ENCODE data around the gene PPARG.

The PPARG gene

DNA sequence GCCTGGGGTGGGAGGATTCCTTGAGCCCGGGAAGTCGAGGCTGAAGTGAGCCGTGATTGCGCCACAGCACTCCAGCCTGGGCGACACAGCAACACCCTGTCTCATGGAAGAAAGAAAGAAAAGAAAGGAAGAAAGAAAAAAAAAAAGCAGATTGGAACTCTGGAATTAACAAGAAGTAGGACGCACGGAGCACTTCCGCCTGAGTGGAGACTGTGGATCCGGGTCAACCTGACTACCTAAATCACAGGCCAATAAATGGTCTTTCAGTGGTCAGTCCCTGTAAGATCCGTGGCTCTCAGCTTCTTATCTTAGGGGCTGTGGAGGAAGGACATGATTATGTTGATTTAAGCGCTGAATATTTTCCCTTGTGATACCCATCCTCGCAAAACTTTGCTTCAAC lies 2.4 kb upstream of the PPARG start:
- TF ChIP-seq, protein P1, sequence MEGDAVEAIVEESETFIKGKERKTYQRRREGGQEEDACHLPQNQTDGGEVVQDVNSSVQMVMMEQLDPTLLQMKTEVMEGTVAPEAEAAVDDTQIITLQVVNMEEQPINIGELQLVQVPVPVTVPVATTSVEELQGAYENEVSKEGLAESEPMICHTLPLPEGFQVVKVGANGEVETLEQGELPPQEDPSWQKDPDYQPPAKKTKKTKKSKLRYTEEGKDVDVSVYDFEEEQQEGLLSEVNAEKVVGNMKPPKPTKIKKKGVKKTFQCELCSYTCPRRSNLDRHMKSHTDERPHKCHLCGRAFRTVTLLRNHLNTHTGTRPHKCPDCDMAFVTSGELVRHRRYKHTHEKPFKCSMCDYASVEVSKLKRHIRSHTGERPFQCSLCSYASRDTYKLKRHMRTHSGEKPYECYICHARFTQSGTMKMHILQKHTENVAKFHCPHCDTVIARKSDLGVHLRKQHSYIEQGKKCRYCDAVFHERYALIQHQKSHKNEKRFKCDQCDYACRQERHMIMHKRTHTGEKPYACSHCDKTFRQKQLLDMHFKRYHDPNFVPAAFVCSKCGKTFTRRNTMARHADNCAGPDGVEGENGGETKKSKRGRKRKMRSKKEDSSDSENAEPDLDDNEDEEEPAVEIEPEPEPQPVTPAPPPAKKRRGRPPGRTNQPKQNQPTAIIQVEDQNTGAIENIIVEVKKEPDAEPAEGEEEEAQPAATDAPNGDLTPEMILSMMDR (IDR thresholded peaks at IDR 0.05), result no peak
- Histone ChIP-seq H2AFZ (no peak overlapping the region), H3K4me1 (peaks cover 2% of the 10 kb centered on the region), H3K9ac (no peak overlapping the region), H3K36me3 (ENCODE audit: control insufficient read depth, insufficient read depth, low read length) (no peaks in the 10 kb centered on the region), H3K79me2 (no peaks in the 10 kb centered on the region), H3K27me3 (ENCODE audit: control insufficient read depth, insufficient read depth, low read length) (no peaks in the 10 kb centered on the region), H3K27ac (no peak overlapping the region), H3K4me2 (ENCODE audit: low read length) (no peak overlapping the region), H3K4me3 (ENCODE audit: low read depth, low read length) (no peak overlapping the region), H3K9me3 (ENCODE audit: control insufficient read depth, low read length) (no peaks in the 10 kb centered on the region)

DNA sequence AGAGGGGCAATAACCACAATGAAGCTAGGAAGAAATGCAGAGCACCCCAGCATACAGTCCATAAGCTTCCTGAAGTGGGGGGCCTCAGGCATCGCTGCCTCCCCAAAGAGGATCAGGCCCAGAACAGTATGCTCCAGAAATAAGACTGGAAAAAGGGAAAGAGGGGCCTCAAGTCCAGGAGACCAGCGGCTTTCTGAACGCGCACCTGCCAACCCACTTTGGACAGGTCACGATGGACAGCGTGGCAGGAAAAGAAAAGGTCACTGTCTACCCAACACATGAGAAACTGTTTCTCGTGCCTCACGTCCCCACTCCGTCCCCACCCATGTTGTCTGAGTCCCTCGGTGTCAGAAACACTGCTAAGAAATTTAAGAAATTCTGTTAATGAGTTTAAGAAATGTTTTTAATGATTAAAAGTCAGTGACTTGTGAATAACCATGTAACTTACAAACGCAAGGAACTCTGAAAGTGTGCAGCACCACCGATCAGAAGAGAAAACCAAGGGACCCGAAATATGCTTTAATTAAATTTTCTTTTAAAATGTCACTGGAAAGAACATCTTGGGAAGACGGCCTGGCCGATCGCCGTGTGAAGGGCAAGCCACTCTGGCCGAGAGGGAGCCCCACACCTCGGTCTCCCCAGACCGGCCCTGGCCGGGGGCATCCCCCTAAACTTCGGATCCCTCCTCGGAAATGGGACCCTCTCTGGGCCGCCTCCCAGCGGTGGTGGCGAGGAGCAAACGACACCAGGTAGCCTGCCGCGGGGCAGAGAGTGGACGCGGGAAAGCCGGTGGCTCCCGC lies 1.7 kb upstream of the PPARG start:
- Histone ChIP-seq H3K27ac (no peak overlapping the region), H3K9ac (no peak overlapping the region), H3K27me3 (ENCODE audit: control insufficient read depth, insufficient read depth, low read length) (no peaks in the 10 kb centered on the region), H3K4me2 (ENCODE audit: low read length) (peak overlapping the region; percentile 73), H3K4me3 (ENCODE audit: low read depth, low read length) (peak overlapping the region; percentile 23), H3K36me3 (ENCODE audit: control insufficient read depth, insufficient read depth, low read length) (no peaks in the 10 kb centered on the region), H3K4me1 (peaks cover 2% of the 10 kb centered on the region), H3K79me2 (no peaks in the 10 kb centered on the region), H2AFZ (peak overlapping the region; percentile 82), H3K9me3 (ENCODE audit: control insufficient read depth, low read length) (no peaks in the 10 kb centered on the region)
- TF ChIP-seq, protein P1 (IDR thresholded peaks at IDR 0.05), result peak; percentile 6

DNA sequence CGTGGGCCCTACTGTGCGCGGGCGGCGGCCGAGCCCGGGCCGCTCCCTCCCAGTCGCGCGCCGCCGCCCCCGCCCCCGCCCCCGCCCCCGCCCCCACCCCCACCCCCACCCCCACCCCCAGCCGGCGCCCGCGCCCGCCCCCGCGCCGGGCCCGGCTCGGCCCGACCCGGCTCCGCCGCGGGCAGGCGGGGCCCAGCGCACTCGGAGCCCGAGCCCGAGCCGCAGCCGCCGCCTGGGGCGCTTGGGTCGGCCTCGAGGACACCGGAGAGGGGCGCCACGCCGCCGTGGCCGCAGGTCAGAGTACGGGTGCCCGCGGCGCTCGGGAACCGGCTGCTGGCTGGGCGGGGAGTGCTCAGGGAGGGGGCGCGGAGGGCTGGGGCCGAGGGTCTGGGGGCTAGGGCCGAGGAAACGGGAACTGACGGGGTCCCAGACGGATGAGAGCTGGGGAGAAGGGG lies 1.1 kb upstream of the PPARG start:
- Histone ChIP-seq H3K4me1 (peaks cover 2% of the 10 kb centered on the region), H3K79me2 (no peaks in the 10 kb centered on the region), H3K9ac (peak overlapping the region; percentile 49), H3K27ac (peak overlapping the region; percentile 27), H3K4me3 (ENCODE audit: low read depth, low read length) (peak overlapping the region; percentile 64), H3K4me2 (ENCODE audit: low read length) (peak overlapping the region; percentile 95), H2AFZ (peak overlapping the region; percentile 95), H3K27me3 (ENCODE audit: control insufficient read depth, insufficient read depth, low read length) (no peaks in the 10 kb centered on the region), H3K36me3 (ENCODE audit: control insufficient read depth, insufficient read depth, low read length) (no peaks in the 10 kb centered on the region), H3K9me3 (ENCODE audit: control insufficient read depth, low read length) (no peaks in the 10 kb centered on the region)
- TF ChIP-seq, protein P1 (IDR thresholded peaks at IDR 0.05), result no peak

DNA sequence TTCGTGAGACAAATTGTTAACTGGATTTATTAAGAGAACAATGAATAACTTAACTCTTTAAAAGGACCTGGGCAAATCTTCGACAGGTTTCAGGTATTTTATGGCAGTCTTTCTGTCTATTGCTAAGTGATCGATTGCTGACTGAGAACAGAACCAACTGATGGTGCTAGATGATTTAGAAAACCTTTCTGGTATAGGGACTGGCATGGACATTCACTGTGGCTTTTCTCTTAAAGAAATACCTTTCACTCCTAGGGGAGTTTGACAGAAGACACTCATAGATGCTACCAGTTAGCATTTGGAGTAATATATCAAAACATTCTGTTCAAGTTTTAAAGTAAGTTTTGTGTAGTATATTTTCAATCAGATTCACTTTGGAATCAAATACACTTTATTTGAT lies 654 bp downstream of the PPARG start:
- peak overlapping the region; percentile 23 for H3K4me2 ChIP-seq (ENCODE audit: low read length)
- H3K27me3 ChIP-seq (ENCODE audit: control insufficient read depth, insufficient read depth, low read length), result no peaks in the 10 kb centered on the region
- no peak overlapping the region for H3K27ac ChIP-seq
- H3K4me1 ChIP-seq, result peaks cover 2% of the 10 kb centered on the region
- H3K36me3 ChIP-seq (ENCODE audit: control insufficient read depth, insufficient read depth, low read length), result no peaks in the 10 kb centered on the region
- H2AFZ ChIP-seq, result no peak overlapping the region
- no peak overlapping the region for H3K9ac ChIP-seq
- peak overlapping the region; percentile 64 for H3K4me3 ChIP-seq (ENCODE audit: low read depth, low read length)
- H3K9me3 ChIP-seq (ENCODE audit: control insufficient read depth, low read length), result no peaks in the 10 kb centered on the region
- TF ChIP-seq, protein P1 (IDR thresholded peaks at IDR 0.05), result no peak
- H3K79me2 ChIP-seq, result no peaks in the 10 kb centered on the region

DNA sequence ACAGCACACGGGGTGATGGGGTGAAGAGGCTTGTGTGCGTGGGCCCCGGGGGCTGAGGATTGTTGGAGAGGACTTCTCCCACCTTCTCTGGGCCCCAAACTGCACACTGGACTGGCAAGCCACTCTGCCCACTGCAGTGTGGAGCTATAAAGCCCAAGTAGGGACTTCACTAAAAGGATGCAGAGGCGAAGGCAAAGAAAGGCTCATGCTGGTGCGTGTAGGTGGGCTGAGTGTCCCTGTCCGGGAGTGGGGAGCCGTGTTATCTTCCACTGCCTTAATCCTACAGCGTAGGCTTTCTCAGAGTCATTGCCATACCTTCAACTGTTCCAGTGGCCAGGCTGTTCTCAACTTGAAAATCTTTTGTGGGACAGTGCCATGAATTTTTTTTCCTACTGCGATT lies 3.9 kb downstream of the PPARG start:
- Histone ChIP-seq H3K27ac (no peak overlapping the region), H3K36me3 (ENCODE audit: control insufficient read depth, insufficient read depth, low read length) (no peaks in the 10 kb centered on the region), H3K4me3 (ENCODE audit: low read depth, low read length) (no peak overlapping the region), H2AFZ (no peak overlapping the region), H3K79me2 (no peaks in the 10 kb centered on the region), H3K4me1 (peaks cover 2% of the 10 kb centered on the region), H3K9me3 (ENCODE audit: control insufficient read depth, low read length) (no peaks in the 10 kb centered on the region), H3K9ac (no peak overlapping the region), H3K4me2 (ENCODE audit: low read length) (no peak overlapping the region), H3K27me3 (ENCODE audit: control insufficient read depth, insufficient read depth, low read length) (no peaks in the 10 kb centered on the region)
- TF ChIP-seq, protein P1 (IDR thresholded peaks at IDR 0.05), result no peak
